HepG2 (cell line): ENCODE measurements around the gene RPLP2. TPM values are rescaled to one million over a fixed set of nuclear protein-coding genes. Genes with fewer than 3 reads are reported as not detected.

Experiments
- BORCS8-MEF2B ChIP-seq: sonication (generic); formaldehyde crosslinking; IDR thresholded peaks from 2 replicates; pipeline ENCODE4 v1.8.0; 2022; ENCODE audit warnings: mild to moderate bottlenecking, missing genetic modification reagents
- ERF ChIP-seq: IDR thresholded peaks from 2 replicates; pipeline ENCODE4 v1.6.1; 2018; ENCODE audit warnings: missing biosample characterization, missing genetic modification reagents
- FIP1L1 ChIP-seq: fragments of 200-400 bp; formaldehyde crosslinking; IDR thresholded peaks from 2 replicates; pipeline ENCODE4 v1.6.1; 2018; ENCODE audit warnings: low read depth, mild to moderate bottlenecking, low read length, moderate library complexity, borderline replicate concordance; ENCODE audit not compliant: insufficient read depth
- HBP1 ChIP-seq: IDR thresholded peaks from 2 replicates; pipeline ENCODE4 v1.6.1; 2016; ENCODE audit warnings: low read depth, control low read depth
- HNF4G ChIP-seq, 2 experiments: sonication (generic) in 1 of 2; formaldehyde crosslinking in 1 of 2; IDR thresholded peaks; 2 replicates each; pipeline versions ENCODE4 v1.4.0 to v1.6.1; 2011 to 2020; ENCODE audit warnings: borderline replicate concordance in 2 of 2, low read depth in 2 of 2, mild to moderate bottlenecking in 2 of 2, low read length in 1 of 2, missing genetic modification reagents in 1 of 2, moderate library complexity in 1 of 2
- IRF1 ChIP-seq: sonication (generic); formaldehyde crosslinking; IDR thresholded peaks from 2 replicates; pipeline ENCODE4 v1.4.0; 2020; ENCODE audit warnings: low read depth, mild to moderate bottlenecking, missing genetic modification reagents
- NFIC ChIP-seq: IDR thresholded peaks from 2 replicates; pipeline ENCODE4 v1.6.1; 2012; ENCODE audit warnings: mild to moderate bottlenecking, low read length, inconsistent platforms
- NFYC ChIP-seq: IDR thresholded peaks from 2 replicates; pipeline ENCODE4 v1.6.1; 2016; ENCODE audit warnings: missing genetic modification reagents, missing compliant biosample characterization
- PCBP2 ChIP-seq: fragments of 200-400 bp; formaldehyde crosslinking; optimal IDR thresholded peaks from 2 replicates; pipeline ENCODE3; 2018; ENCODE audit warnings: low read length, low read depth; ENCODE audit not compliant: poor library complexity, severe bottlenecking
- SMAD3 ChIP-seq: sonication (generic); formaldehyde crosslinking; IDR thresholded peaks from 2 replicates; pipeline ENCODE4 v1.4.0; 2020; ENCODE audit warnings: missing genetic modification reagents
- TCF7L2 ChIP-seq: IDR thresholded peaks from 2 replicates; pipeline ENCODE4 v1.6.1; 2011; ENCODE audit warnings: mild to moderate bottlenecking, low read depth, low read length, moderate library complexity
- polyA plus RNA-seq, 8 experiments: library from polyadenylated mRNA; depleted of rRNA in 3 of 8; stranded (reverse) in 7 of 8; unstranded in 1 of 8; fragments of >200 nt; fragmentation: Illumina TruSeq in 4 of 8; extraction: Trizol in 4 of 8; gene quantifications; 2 replicates each; pipeline versions ENCODE4 v1.2.1 to v1.2.3, GENCODE V29; 2011 to 2016; ENCODE audit warnings: low read depth in 4 of 8, missing spikeins in 1 of 8, mixed read lengths in 1 of 8; ENCODE audit not compliant: insufficient read depth in 1 of 8
- total RNA-seq, 5 experiments: library from RNA; depleted of rRNA; stranded (reverse); fragments of >200 nt; fragmentation: Illumina TruSeq; extraction: Trizol; gene quantifications; 2 replicates each; pipeline ENCODE4 v1.2.3, GENCODE V29; 2016; ENCODE audit warnings: low read depth in 1 of 5
- TF ChIP-seq, protein P1 (sequence below): sonication (generic); formaldehyde crosslinking; IDR thresholded peaks from 2 replicates; pipeline ENCODE4 v1.5.0; 2020; ENCODE audit warnings: mild to moderate bottlenecking, missing genetic modification reagents, borderline replicate concordance
- TF ChIP-seq, protein P2 (sequence below): sonication (generic); formaldehyde crosslinking; IDR thresholded peaks from 2 replicates; pipeline ENCODE4 v1.5.0; 2020; ENCODE audit warnings: mild to moderate bottlenecking, missing genetic modification reagents, borderline replicate concordance

RPLP2 gene
- total and polyA plus RNA-seq, 2 of the 13 experiments (the other 11 are each of a cell fraction or from before 2014, with no cell fraction given) = 978 to 2,106 TPM

DNA sequence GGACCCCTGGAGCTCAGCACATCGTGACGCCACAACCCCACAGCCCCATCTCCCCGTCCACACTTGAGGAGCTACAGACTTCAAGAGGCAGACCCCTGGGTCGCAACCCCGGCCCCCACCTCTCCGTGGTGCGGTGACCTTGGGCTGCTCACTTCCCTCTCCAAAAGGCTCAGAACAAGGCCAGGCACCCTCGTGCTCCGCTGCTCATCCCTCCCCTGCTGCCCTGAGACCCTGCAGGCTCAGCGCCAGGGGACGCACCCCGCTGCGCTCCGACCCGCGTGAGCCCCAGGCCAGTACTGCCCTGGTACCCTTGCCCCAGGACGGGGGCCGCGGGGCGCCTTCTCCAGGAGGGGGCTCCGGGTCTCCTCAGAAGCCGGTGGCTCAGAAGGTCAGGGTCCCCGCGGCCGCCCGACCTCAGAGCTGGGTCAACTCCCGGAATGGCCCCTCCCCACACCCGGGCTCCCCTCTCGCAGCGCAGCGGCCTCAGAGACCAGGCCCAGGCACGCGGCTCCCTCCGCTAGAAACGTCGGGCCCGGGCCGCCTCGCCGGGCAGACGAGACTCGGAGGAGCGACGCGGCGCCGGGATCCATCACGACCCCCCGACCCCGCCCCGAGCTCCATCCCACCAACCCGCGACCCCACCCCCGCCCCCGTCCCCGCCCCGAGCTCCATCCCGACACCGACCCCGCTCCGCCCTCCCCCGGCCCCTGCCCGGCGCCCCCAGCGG, 33.0 kb upstream of the RPLP2 start (continued):
- TF ChIP-seq HNF4G (IDR thresholded peaks at IDR 0.05; ENCODE audit: borderline replicate concordance, low read depth, low read length) (no peak), HNF4G (CRISPR knock-in tag; IDR thresholded peaks at IDR 0.05; ENCODE audit: borderline replicate concordance, low read depth) (no peak), IRF1 (no peak), ERF (CRISPR knock-in tag) (no peak), NFYC (CRISPR knock-in tag) (no peak), PCBP2 (no peak), BORCS8-MEF2B (CRISPR knock-in tag) (no peak), TCF7L2 (no peak), HBP1 (CRISPR knock-in tag) (no peak), FIP1L1 (no peak), SMAD3 (no peak), NFIC (no peak)
- TF ChIP-seq, protein P1, sequence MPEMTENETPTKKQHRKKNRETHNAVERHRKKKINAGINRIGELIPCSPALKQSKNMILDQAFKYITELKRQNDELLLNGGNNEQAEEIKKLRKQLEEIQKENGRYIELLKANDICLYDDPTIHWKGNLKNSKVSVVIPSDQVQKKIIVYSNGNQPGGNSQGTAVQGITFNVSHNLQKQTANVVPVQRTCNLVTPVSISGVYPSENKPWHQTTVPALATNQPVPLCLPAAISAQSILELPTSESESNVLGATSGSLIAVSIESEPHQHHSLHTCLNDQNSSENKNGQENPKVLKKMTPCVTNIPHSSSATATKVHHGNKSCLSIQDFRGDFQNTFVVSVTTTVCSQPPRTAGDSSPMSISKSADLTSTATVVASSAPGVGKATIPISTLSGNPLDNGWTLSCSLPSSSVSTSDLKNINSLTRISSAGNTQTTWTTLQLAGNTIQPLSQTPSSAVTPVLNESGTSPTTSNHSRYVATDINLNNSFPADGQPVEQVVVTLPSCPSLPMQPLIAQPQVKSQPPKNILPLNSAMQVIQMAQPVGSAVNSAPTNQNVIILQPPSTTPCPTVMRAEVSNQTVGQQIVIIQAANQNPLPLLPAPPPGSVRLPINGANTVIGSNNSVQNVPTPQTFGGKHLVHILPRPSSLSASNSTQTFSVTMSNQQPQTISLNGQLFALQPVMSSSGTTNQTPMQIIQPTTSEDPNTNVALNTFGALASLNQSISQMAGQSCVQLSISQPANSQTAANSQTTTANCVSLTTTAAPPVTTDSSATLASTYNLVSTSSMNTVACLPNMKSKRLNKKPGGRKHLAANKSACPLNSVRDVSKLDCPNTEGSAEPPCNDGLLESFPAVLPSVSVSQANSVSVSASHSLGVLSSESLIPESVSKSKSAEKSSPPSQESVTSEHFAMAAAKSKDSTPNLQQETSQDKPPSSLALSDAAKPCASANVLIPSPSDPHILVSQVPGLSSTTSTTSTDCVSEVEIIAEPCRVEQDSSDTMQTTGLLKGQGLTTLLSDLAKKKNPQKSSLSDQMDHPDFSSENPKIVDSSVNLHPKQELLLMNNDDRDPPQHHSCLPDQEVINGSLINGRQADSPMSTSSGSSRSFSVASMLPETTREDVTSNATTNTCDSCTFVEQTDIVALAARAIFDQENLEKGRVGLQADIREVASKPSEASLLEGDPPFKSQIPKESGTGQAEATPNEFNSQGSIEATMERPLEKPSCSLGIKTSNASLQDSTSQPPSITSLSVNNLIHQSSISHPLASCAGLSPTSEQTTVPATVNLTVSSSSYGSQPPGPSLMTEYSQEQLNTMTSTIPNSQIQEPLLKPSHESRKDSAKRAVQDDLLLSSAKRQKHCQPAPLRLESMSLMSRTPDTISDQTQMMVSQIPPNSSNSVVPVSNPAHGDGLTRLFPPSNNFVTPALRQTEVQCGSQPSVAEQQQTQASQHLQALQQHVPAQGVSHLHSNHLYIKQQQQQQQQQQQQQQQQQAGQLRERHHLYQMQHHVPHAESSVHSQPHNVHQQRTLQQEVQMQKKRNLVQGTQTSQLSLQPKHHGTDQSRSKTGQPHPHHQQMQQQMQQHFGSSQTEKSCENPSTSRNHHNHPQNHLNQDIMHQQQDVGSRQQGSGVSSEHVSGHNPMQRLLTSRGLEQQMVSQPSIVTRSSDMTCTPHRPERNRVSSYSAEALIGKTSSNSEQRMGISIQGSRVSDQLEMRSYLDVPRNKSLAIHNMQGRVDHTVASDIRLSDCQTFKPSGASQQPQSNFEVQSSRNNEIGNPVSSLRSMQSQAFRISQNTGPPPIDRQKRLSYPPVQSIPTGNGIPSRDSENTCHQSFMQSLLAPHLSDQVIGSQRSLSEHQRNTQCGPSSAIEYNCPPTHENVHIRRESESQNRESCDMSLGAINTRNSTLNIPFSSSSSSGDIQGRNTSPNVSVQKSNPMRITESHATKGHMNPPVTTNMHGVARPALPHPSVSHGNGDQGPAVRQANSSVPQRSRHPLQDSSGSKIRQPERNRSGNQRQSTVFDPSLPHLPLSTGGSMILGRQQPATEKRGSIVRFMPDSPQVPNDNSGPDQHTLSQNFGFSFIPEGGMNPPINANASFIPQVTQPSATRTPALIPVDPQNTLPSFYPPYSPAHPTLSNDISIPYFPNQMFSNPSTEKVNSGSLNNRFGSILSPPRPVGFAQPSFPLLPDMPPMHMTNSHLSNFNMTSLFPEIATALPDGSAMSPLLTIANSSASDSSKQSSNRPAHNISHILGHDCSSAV = no peak
- TF ChIP-seq, protein P2, sequence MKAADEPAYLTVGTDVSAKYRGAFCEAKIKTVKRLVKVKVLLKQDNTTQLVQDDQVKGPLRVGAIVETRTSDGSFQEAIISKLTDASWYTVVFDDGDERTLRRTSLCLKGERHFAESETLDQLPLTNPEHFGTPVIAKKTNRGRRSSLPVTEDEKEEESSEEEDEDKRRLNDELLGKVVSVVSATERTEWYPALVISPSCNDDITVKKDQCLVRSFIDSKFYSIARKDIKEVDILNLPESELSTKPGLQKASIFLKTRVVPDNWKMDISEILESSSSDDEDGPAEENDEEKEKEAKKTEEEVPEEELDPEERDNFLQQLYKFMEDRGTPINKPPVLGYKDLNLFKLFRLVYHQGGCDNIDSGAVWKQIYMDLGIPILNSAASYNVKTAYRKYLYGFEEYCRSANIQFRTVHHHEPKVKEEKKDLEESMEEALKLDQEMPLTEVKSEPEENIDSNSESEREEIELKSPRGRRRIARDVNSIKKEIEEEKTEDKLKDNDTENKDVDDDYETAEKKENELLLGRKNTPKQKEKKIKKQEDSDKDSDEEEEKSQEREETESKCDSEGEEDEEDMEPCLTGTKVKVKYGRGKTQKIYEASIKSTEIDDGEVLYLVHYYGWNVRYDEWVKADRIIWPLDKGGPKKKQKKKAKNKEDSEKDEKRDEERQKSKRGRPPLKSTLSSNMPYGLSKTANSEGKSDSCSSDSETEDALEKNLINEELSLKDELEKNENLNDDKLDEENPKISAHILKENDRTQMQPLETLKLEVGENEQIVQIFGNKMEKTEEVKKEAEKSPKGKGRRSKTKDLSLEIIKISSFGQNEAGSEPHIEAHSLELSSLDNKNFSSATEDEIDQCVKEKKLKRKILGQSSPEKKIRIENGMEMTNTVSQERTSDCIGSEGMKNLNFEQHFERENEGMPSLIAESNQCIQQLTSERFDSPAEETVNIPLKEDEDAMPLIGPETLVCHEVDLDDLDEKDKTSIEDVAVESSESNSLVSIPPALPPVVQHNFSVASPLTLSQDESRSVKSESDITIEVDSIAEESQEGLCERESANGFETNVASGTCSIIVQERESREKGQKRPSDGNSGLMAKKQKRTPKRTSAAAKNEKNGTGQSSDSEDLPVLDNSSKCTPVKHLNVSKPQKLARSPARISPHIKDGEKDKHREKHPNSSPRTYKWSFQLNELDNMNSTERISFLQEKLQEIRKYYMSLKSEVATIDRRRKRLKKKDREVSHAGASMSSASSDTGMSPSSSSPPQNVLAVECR = peak; percentile 44; the same call in 1 of the 2 replicates
